Stomach (tissue), 9 donors: ENCODE data around the gene IL20RB. TPM values are rescaled to one million over a fixed set of nuclear protein-coding genes. Genes with fewer than 3 reads are reported as not detected.
"Not testable (repeated sequence)": the region's sequence is repeated elsewhere in the genome, so short reads cannot be mapped to it uniquely, and the experiment has no call there.

Experiments
- DNase-seq, 2 donors: peaks; one replicate each; pipeline versions ENCODE4 v3.0.0 to v3.0.0-alpha.2; 2013 to 2019
- H3K27ac ChIP-seq, 5 donors: fragments of 200-600 bp in 4 of 5; sonication (generic) in 4 of 5; one replicate each; pipeline ENCODE4 v1.5.1; 2013 to 2019; ENCODE audit warnings: mild to moderate bottlenecking in 1 of 5, moderate library complexity in 1 of 5
- H3K27me3 ChIP-seq, 3 donors: fragments of 200-600 bp; sonication (generic); one replicate each; pipeline ENCODE4 v1.5.1; 2017 to 2019; ENCODE audit warnings: mixed run types in 1 of 3
- H3K36me3 ChIP-seq, 4 donors: fragments of 200-600 bp; sonication (generic); 1 replicate in 3 of 4; 2 replicates in 1 of 4; pipeline ENCODE4 v1.5.1; 2016 to 2019
- H3K4me1 ChIP-seq, 4 donors: fragments of 200-600 bp; sonication (generic); one replicate each; pipeline ENCODE4 v1.5.1; 2016 to 2019
- H3K4me3 ChIP-seq, 4 donors: fragments of 200-600 bp; sonication (generic) in 3 of 4; one replicate each; pipeline ENCODE4 v1.5.1; 2016 to 2019; ENCODE audit warnings: mild to moderate bottlenecking in 1 of 4
- H3K9me3 ChIP-seq, 4 donors: fragments of 200-600 bp; sonication (generic); one replicate each; pipeline ENCODE4 v1.5.1; 2016 to 2019
- EP300 ChIP-seq: sonication (generic); formaldehyde crosslinking; IDR thresholded peaks from one replicate; pipeline ENCODE4 v1.6.1; 2017; ENCODE audit warnings: antibody characterized with exemption
- POLR2A ChIP-seq, 4 donors: fragments of 450-650 bp; IDR thresholded peaks; one replicate each; pipeline ENCODE4 v1.6.1; 2016; ENCODE audit warnings: antibody characterized with exemption in 4 of 4, control low read depth in 2 of 4, mild to moderate bottlenecking in 1 of 4, moderate library complexity in 1 of 4
- POLR2AphosphoS5 ChIP-seq, 3 donors: sonication (generic); formaldehyde crosslinking; IDR thresholded peaks; one replicate each; pipeline ENCODE4 v1.6.1; 2016; ENCODE audit warnings: antibody characterized with exemption in 3 of 3
- WGBS, 5 donors: extraction: QIAGEN DNeasy Blood & Tissue Kit in 3 of 5; methylation state at CpG; one replicate each; pipeline versions ENCODE4 v1.1.5 to v1.1.7; 2013 to 2018; 5-methylcytosine and 5-hydroxymethylcytosine counted together
- intact Hi-C: fragments of 100-400 bp; cut with DNase I; formaldehyde crosslinking; loops from one replicate; pipeline ENCODE4 v1.15.1; 2023; ENCODE audit warnings: low total_unique reads
- polyA plus RNA-seq, 3 donors: library from polyadenylated mRNA; stranded (reverse); fragments of 200-250 nt; gene quantifications; one replicate each; pipeline ENCODE4 v1.2.3, GENCODE V29; 2013
- total RNA-seq, 5 donors: library from RNA; depleted of rRNA; stranded (reverse); fragments of >200 nt; gene quantifications; one replicate each; pipeline versions ENCODE4 v1.1.0 to v1.2.3, GENCODE V29; 2014 to 2016
- TF ChIP-seq, protein P1 (sequence below), 7 experiments: fragments of 450-650 bp in 4 of 7; fragments of 200-600 bp in 3 of 7; sonication (generic) in 3 of 7; IDR thresholded peaks; one replicate each; pipeline ENCODE4 v1.5.1; 2016 to 2019; ENCODE audit warnings: antibody characterized with exemption in 7 of 7, control low read depth in 2 of 7, mild to moderate bottlenecking in 1 of 7
- donor health status: healthy with polysubstance abuse.
- donor health status: Bipolar disorder and iron deficiency.
- donor health status: healthy.

The IL20RB gene
- total and polyA plus RNA-seq, 8 donors, result 0.46 to 37.3 (median 1.3) TPM; not detected in 3

DNA sequence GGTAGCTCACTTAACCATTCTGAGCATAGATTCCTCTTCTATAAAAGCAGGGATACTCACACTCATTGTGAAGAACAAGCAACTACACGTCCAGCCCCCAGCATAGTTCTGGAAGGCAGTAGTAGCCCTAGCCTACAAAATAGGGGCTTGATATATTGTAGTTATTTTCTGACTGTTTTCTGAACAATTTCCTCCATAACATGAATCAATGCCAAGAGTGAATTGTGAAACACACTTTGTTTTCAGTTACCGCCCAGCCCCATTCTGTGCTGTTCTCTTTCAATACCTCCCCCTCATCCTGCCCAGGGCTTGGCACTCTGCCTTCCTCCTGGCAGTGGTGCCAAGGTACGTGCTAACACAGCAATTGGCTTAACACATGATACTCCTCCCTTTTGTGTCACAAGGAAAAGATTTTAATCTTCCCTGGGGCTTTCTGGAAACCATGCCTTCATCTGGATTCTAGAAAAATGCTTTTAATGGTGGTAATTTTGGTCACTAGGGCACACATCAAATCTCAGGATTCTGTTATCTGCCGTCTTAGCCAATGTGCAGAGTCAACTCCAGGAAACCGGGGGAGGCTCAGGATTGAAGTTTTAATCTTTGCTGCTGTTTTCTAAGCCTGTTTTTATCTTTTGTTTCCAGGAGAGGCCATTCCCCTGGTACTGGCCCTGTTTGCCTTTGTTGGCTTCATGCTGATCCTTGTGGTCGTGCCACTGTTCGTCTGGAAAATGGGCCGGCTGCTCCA is 37.2 kb downstream of the IL20RB start:
- Histone ChIP-seq H3K27ac (peak overlapping the region; percentile 66 to 87 (median 79)), H3K9me3 (no peaks in the 10 kb centered on the region), H3K27me3 (no peaks in the 10 kb centered on the region), H3K4me3 (no peak overlapping the region), H3K36me3 (no peaks in the 10 kb centered on the region), H3K4me1 (peaks cover 15 to 24% (median 16%) of the 10 kb centered on the region in 4 donors)
- WGBS, 5 donors, result 15 to 34% (median 25%) methylated on average over 8 of the region's 8 CpGs
- intact Hi-C loops, result no loop called here
- TF ChIP-seq POLR2AphosphoS5 (IDR thresholded peaks at IDR 0.05), result peak; percentile 58 to 82 (median 71)
- TF ChIP-seq, protein P1, sequence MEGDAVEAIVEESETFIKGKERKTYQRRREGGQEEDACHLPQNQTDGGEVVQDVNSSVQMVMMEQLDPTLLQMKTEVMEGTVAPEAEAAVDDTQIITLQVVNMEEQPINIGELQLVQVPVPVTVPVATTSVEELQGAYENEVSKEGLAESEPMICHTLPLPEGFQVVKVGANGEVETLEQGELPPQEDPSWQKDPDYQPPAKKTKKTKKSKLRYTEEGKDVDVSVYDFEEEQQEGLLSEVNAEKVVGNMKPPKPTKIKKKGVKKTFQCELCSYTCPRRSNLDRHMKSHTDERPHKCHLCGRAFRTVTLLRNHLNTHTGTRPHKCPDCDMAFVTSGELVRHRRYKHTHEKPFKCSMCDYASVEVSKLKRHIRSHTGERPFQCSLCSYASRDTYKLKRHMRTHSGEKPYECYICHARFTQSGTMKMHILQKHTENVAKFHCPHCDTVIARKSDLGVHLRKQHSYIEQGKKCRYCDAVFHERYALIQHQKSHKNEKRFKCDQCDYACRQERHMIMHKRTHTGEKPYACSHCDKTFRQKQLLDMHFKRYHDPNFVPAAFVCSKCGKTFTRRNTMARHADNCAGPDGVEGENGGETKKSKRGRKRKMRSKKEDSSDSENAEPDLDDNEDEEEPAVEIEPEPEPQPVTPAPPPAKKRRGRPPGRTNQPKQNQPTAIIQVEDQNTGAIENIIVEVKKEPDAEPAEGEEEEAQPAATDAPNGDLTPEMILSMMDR (IDR thresholded peaks at IDR 0.05), result no peak
- no peak for TF ChIP-seq POLR2A (IDR thresholded peaks at IDR 0.05)
- peak; percentile 77 to 89 for DNase-seq

GRCh38 chr3:136995652-136996051 is 37.9 kb downstream of the IL20RB start:
- no peak overlapping the region for H3K4me3 ChIP-seq
- no peaks in the 10 kb centered on the region for H3K9me3 ChIP-seq
- H3K27me3 ChIP-seq, result no peaks in the 10 kb centered on the region
- H3K36me3 ChIP-seq, result no peaks in the 10 kb centered on the region
- TF ChIP-seq, protein P1 (IDR thresholded peaks at IDR 0.05), result no peak
- TF ChIP-seq POLR2A (IDR thresholded peaks at IDR 0.05) (no peak), POLR2AphosphoS5 (IDR thresholded peaks at IDR 0.05) (no peak), EP300 (no peak)
- peaks cover 15 to 24% (median 16%) of the 10 kb centered on the region in 4 donors for H3K4me1 ChIP-seq
- 80 to 100% (median 85%) methylated on average over 1 of the region's 1 CpG for WGBS, 5 donors
- H3K27ac ChIP-seq, result peak overlapping the region; percentile 18 to 87 (median 79)
- DNase-seq, result no peak
- intact Hi-C loops, result no loop called here

GRCh38 chr3:137000039-137000438 is 42.3 kb downstream of the IL20RB start:
- H3K4me3 ChIP-seq, result no peak overlapping the region
- intact Hi-C loops, result no loop called here
- no peak overlapping the region for H3K27ac ChIP-seq
- H3K4me1 ChIP-seq, result peaks cover 7 to 14% (median 10%) of the 10 kb centered on the region in 4 donors
- no peaks in the 10 kb centered on the region for H3K27me3 ChIP-seq
- no peaks in the 10 kb centered on the region for H3K36me3 ChIP-seq
- TF ChIP-seq, protein P1 (IDR thresholded peaks at IDR 0.05), result no peak
- TF ChIP-seq EP300, result no peak
- no peak for TF ChIP-seq POLR2AphosphoS5 (IDR thresholded peaks at IDR 0.05)
- no peak for TF ChIP-seq POLR2A (IDR thresholded peaks at IDR 0.05)
- no peaks in the 10 kb centered on the region for H3K9me3 ChIP-seq
- DNase-seq, result no peak

- 81 to 89% (median 83%) methylated on average over 6 to 9 of the region's 9 CpGs for WGBS, 5 donors
- H3K4me1 ChIP-seq, H3K36me3 ChIP-seq, H3K9me3 ChIP-seq, H3K27me3 ChIP-seq, H3K4me3 ChIP-seq, intact Hi-C loops, H3K27ac ChIP-seq, DNase-seq: not testable (repeated sequence)
Measured at GRCh38 chr3:137007376-137007775, 49.6 kb downstream of the IL20RB start.

DNA sequence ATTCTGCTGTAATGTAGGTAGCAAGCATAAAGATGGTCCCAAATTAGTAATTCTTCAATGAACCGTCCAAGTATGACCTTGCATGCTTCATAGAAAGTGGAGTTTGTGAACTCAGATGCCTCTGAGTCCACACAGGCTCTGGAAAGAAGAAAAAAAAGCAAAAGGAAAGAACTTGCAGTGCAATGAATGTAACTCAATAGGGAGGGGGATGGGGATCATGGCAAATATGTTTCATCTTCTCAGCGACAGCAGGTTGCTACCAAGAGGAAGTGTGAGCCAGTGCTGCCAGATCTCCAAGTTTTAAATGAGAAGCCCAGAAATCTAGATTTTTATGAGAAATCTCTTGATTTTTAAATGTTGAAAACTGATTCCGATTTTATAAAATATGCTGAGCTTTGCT is 50.3 kb downstream of the IL20RB start:
- Histone ChIP-seq H3K27me3 (no peaks in the 10 kb centered on the region), H3K27ac (no peak overlapping the region), H3K36me3 (no peaks in the 10 kb centered on the region), H3K4me3 (no peak overlapping the region), H3K9me3 (no peaks in the 10 kb centered on the region), H3K4me1 (no peaks in the 10 kb centered on the region)
- no peak for DNase-seq
- no peak for TF ChIP-seq POLR2A (IDR thresholded peaks at IDR 0.05)
- TF ChIP-seq, protein P1 (IDR thresholded peaks at IDR 0.05), result no peak
- no peak for TF ChIP-seq POLR2AphosphoS5 (IDR thresholded peaks at IDR 0.05)
- no peak for TF ChIP-seq EP300
- WGBS, 5 donors, result 74 to 82% (median 79%) methylated on average over 3 of the region's 3 CpGs
- intact Hi-C loops, result no loop called here
